Stimulated activated CD8-positive, alpha-beta memory T cell treated with anti-CD3 and anti-CD28 coated beads, Interleukin-7, amount 100 ng/mL, for 4 hours (primary cell): Measurements from ENCODE around the gene OR2W1.

Source experiments
- DNase-seq, 2 donors: peaks; one replicate each; pipeline ENCODE4 v3.0.0-alpha.2; 2020; ENCODE audit warnings: low read depth in 2 of 2

The OR2W1 gene, protein sequence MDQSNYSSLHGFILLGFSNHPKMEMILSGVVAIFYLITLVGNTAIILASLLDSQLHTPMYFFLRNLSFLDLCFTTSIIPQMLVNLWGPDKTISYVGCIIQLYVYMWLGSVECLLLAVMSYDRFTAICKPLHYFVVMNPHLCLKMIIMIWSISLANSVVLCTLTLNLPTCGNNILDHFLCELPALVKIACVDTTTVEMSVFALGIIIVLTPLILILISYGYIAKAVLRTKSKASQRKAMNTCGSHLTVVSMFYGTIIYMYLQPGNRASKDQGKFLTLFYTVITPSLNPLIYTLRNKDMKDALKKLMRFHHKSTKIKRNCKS

GRCh38 chr6:29045075-29045474, at the start of gene OR2W1:
Gene OR2W1, minus strand, starts transcription at chr6:29045175. Its CDS starts 0 bp downstream, at chr6:29045175.
- no peak for DNase-seq

GRCh38 chr6:29092957-29093356, 48.0 kb upstream of the OR2W1 start:
- DNase-seq, result no peak

- DNase-seq, result no peak
Observed at GRCh38 chr6:29087213-29087612, 42.2 kb upstream of the OR2W1 start, which contains the start of gene OR2B3. Gene OR2B3, minus strand, starts transcription at chr6:29087313. Its CDS starts 65 bp downstream, at chr6:29087248.

- DNase-seq, result no peak
Observed at GRCh38 chr6:29082457-29082856, 37.5 kb upstream of the OR2W1 start.

DNA sequence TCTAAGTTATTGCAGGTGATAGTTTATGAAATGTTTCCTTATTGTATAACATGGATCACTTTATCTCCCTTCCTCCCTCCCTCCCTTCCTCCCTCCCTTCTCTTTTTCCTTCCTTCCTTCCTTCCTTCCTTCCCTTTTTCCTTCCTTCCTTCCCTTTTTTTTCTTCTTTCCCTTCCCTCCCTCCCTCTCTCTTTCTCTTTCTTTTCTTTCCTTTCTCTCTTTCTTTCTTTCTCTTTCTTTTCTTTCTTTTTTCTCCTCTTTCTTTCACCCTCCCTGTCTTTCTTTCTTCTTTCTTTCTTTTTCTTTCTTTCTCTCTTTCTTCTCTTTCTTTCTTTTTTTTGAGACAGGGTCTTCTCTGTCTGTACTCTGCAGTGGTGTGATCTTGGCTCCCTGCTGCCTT, 36.3 kb upstream of the OR2W1 start:
- no peak for DNase-seq

DNA sequence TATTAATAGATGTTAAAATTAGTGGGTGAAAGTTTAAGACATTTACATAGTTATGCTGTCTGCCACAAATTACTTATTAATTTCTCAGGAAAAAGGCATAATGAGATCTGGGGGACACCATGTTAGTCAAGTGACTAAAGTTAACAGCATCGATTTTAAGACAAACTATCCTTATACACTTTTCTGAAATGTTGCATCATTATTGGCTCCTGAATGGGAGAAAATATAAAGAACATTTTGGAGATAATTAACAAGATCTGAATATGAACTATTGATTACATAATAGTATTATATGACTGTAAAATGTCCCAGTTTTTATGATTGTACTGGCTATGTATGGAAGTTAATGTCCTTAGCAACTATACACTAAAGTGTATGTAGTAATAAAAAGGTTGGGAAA, 34.2 kb upstream of the OR2W1 start:
- no peak for DNase-seq

GRCh38 chr6:29071831-29072723, 27.1 kb upstream of the OR2W1 start:
- DNase-seq, result no peak

GRCh38 chr6:29051680-29052079, 6.7 kb upstream of the OR2W1 start:
- no peak for DNase-seq

- no peak for DNase-seq
Observed at GRCh38 chr6:29035951-29036350, 9.0 kb downstream of the OR2W1 start.

DNA sequence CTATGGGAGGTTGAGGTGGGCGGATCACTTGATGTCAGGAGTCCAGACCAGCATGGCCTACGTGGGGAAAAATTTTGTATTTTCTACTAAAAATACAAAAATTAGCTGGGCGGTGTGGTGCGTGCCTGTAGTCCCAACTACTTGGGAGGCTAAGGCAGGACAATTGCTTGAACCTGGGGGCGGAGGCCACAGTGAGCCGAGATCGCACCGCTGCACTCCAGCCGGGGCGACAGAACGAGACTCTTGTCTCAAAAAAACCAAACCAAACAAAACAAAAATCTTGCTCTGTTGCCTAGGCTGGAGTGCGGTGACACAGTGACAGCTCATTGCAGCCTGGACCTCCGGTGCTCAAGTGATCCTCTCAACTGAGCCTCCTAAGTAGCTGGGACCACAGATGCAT, 16.2 kb downstream of the OR2W1 start:
- no peak for DNase-seq

GRCh38 chr6:29025927-29026585, 18.9 kb downstream of the OR2W1 start:
- no peak for DNase-seq

- no peak for DNase-seq
Observed at GRCh38 chr6:29021434-29021833, 23.5 kb downstream of the OR2W1 start.

GRCh38 chr6:29019629-29020028, 25.3 kb downstream of the OR2W1 start:
- no peak for DNase-seq

- no peak for DNase-seq
Observed at GRCh38 chr6:29017428-29017802, 27.6 kb downstream of the OR2W1 start.

GRCh38 chr6:29016559-29017427, 28.2 kb downstream of the OR2W1 start:
- DNase-seq, result peak; percentile 62 to 70

- no peak for DNase-seq
Observed at GRCh38 chr6:29014729-29015608, 30.0 kb downstream of the OR2W1 start.

GRCh38 chr6:29011276-29011734, 33.7 kb downstream of the OR2W1 start:
- DNase-seq, result peak in 1 of 2 donors; percentile 23

GRCh38 chr6:29009358-29009757, 35.6 kb downstream of the OR2W1 start:
- no peak for DNase-seq

- DNase-seq, result no peak
Observed at GRCh38 chr6:29008089-29008488, 36.9 kb downstream of the OR2W1 start.

GRCh38 chr6:29005183-29005885, 39.6 kb downstream of the OR2W1 start, which contains the start of gene ZNF311:
Gene ZNF311, minus strand, starts transcription at chr6:29005315. Its CDS starts 1,361 bp downstream, at chr6:29003954.
- DNase-seq, result no peak
